GM12878 (cell line): ENCODE data around the gene ETNK1. TPM values are rescaled to one million over a fixed set of nuclear protein-coding genes. Genes with fewer than 3 reads are reported as not detected.

Experiments
- ATAC-seq: fragments of 200-7000 bp; cut with Tn5 transposase; 3 replicates; pipeline ENCODE4 v1.9.1; 2020; ENCODE audit warnings: mild to moderate bottlenecking, moderate library complexity
- BruUV-seq: library from RNA; stranded (reverse); fragments of 400-500 nt; replicated peaks from 2 replicates; lab custom pipeline; 2021; lab: Mats Ljungman, UMichigan
- CTCF ChIA-PET: fragments of 300-600 bp; sonication (Branson Sonifier 250); formaldehyde crosslinking; extraction: SDS; loops from one replicate; lab custom pipeline; 2021; ENCODE audit warnings: inconsistent platforms; lab: Yijun Ruan, JAX
- POLR2A ChIA-PET: fragments of 350-600 bp; formaldehyde crosslinking; extraction: SDS; loops from one replicate; lab custom pipeline; 2021; ENCODE audit warnings: inconsistent platforms; lab: Charles Lee
- RAD21 ChIA-PET: fragments of 300-600 bp; sonication (Branson Sonifier 250); formaldehyde crosslinking; loops from one replicate; lab custom pipeline; 2023; ENCODE audit warnings: antibody characterized with exemption; ENCODE audit not compliant: unreplicated experiment; lab: Charles Lee
- SMC1A ChIA-PET: fragments of 300-600 bp; sonication (Branson Sonifier 250); formaldehyde crosslinking; loops from one replicate; lab custom pipeline; 2023; ENCODE audit not compliant: unreplicated experiment, uncharacterized antibody; lab: Charles Lee
- DNase-seq: peaks from one replicate; pipeline ENCODE4 v3.0.0-alpha.2; 2011; ENCODE audit warnings: low read depth, low spot score
- FAIRE-seq: peaks from 3 replicates; lab custom pipeline; 2011; peaks lifted over from hg19 to GRCh38; lab: Jason Lieb, UNC
- H2AFZ ChIP-seq: 2 replicates; pipeline ENCODE4 v1.6.0; 2011; ENCODE audit warnings: low read depth, low read length, control low read depth; ENCODE audit not compliant: control insufficient read depth
- H3K27ac ChIP-seq: 2 replicates; pipeline ENCODE4 v1.5.1; 2011; ENCODE audit warnings: control low read depth; ENCODE audit not compliant: control insufficient read depth, insufficient read depth
- H3K27me3 ChIP-seq, 2 experiments: replicated peaks in 1 of 2; 2 replicates each; pipeline versions ENCODE4 v1.6.0 to v1.6.1; 2011; ENCODE audit warnings: low read length in 1 of 2; ENCODE audit not compliant: control insufficient read depth in 2 of 2, insufficient read depth in 2 of 2
- H3K36me3 ChIP-seq, 2 experiments: 2 replicates each; pipeline ENCODE4 v1.5.1; 2011; ENCODE audit warnings: low read length in 1 of 2; ENCODE audit not compliant: control insufficient read depth in 2 of 2, insufficient read depth in 2 of 2
- H3K4me1 ChIP-seq: 2 replicates; pipeline ENCODE4 v1.6.1; 2011; ENCODE audit warnings: mild to moderate bottlenecking, low read length, moderate library complexity, mixed read lengths; ENCODE audit not compliant: control insufficient read depth, insufficient read depth
- H3K4me2 ChIP-seq: 2 replicates; pipeline ENCODE4 v1.6.0; 2011; ENCODE audit warnings: control low read depth; ENCODE audit not compliant: control insufficient read depth, insufficient read depth
- H3K4me3 ChIP-seq: fragments of 200-600 bp; sonication (generic); 2 replicates; pipeline ENCODE4 v1.5.1; 2016
- H3K79me2 ChIP-seq: 2 replicates; pipeline ENCODE4 v1.6.0; 2011; ENCODE audit warnings: low read length; ENCODE audit not compliant: control insufficient read depth, insufficient read depth
- H3K9ac ChIP-seq: 2 replicates; pipeline ENCODE4 v1.8.0; 2011; ENCODE audit warnings: low read length, control low read depth, mixed read lengths; ENCODE audit not compliant: control insufficient read depth, insufficient read depth
- H3K9me3 ChIP-seq: replicated peaks from 3 replicates; pipeline ENCODE4 v1.5.1; 2011; ENCODE audit warnings: mild to moderate bottlenecking, low read length; ENCODE audit not compliant: control insufficient read depth, insufficient read depth
- H4K20me1 ChIP-seq: 2 replicates; pipeline ENCODE4 v1.6.0; 2011; ENCODE audit not compliant: control insufficient read depth, insufficient read depth
- IRF3 ChIP-seq: fragments of 450-650 bp; IDR thresholded peaks from 2 replicates; pipeline ENCODE4 v1.6.1; 2014; ENCODE audit warnings: mild to moderate bottlenecking
- MAX ChIP-seq: IDR thresholded peaks from 2 replicates; pipeline ENCODE4 v1.6.1; 2012; ENCODE audit warnings: low read depth, low read length, improper control_type of control experiment
- MTA2 ChIP-seq: fragments of 450-650 bp; IDR thresholded peaks from 2 replicates; pipeline ENCODE4 v1.6.1; 2016; ENCODE audit warnings: low read depth, mild to moderate bottlenecking, moderate library complexity
- NR2F1 ChIP-seq: fragments of 450-650 bp; conservative IDR thresholded peaks from 2 replicates; pipeline ENCODE4 v1.6.1; 2017; ENCODE audit warnings: mild to moderate bottlenecking
- NRF1 ChIP-seq: conservative IDR thresholded peaks from 2 replicates; pipeline ENCODE4 v1.6.1; 2011; ENCODE audit warnings: mild to moderate bottlenecking, low read depth, low read length, improper control_type of control experiment
- RFX5 ChIP-seq: IDR thresholded peaks from 2 replicates; pipeline ENCODE4 v1.6.1; 2011; ENCODE audit warnings: low read depth, low read length, improper control_type of control experiment
- SREBF2 ChIP-seq: IDR thresholded peaks from 2 replicates; pipeline ENCODE4 v1.6.1; 2012; ENCODE audit warnings: mild to moderate bottlenecking, low read length
- USF1 ChIP-seq: IDR thresholded peaks from 2 replicates; pipeline ENCODE4 v1.6.1; 2011; ENCODE audit warnings: borderline replicate concordance, low read depth, mild to moderate bottlenecking, moderate library complexity, mixed read lengths, low read length; ENCODE audit not compliant: insufficient read depth; ENCODE audit errors: extremely low read length
- USF2 ChIP-seq: IDR thresholded peaks from 2 replicates; pipeline ENCODE4 v1.6.1; 2011; ENCODE audit warnings: low read depth, low read length, improper control_type of control experiment, borderline replicate concordance
- YY1 ChIP-seq: IDR thresholded peaks from 2 replicates; pipeline ENCODE4 v1.6.1; 2011; ENCODE audit warnings: low read depth, mild to moderate bottlenecking, low read length
- ZBTB33 ChIP-seq: fragments of 450-650 bp; IDR thresholded peaks from 2 replicates; pipeline ENCODE4 v1.6.1; 2017; ENCODE audit warnings: mild to moderate bottlenecking
- ZBTB4 ChIP-seq: fragments of 450-650 bp; formaldehyde crosslinking; IDR thresholded peaks from 2 replicates; pipeline ENCODE4 v1.4.0; 2022; ENCODE audit warnings: mild to moderate bottlenecking, moderate library complexity
- ZNF622 ChIP-seq: fragments of 450-650 bp; IDR thresholded peaks from 2 replicates; pipeline ENCODE4 v1.6.1; 2017; ENCODE audit warnings: mild to moderate bottlenecking, inconsistent platforms
- WGBS: methylation state at CpG from one replicate; pipeline ENCODE4 v1.1.6; 2016; ENCODE audit warnings: low lambda C conversion rate; ENCODE audit not compliant: insufficient replicate concordance, insufficient coverage; ENCODE audit errors: missing lambda C conversion rate; 5-methylcytosine and 5-hydroxymethylcytosine counted together
- in situ Hi-C: fragments of 300-500 bp; cut with MboI; formaldehyde crosslinking; loops from 9 replicates; pipeline ENCODE4 v1.14.3; 2018; ENCODE audit warnings: mixed read lengths
- intact Hi-C: fragments of 100-400 bp; cut with micrococcal nuclease; formaldehyde crosslinking; loops from one replicate; pipeline ENCODE4 v1.14.2; 2022; ENCODE audit not compliant: unreplicated experiment
- polyA plus RNA-seq, 11 experiments: library from polyadenylated mRNA; depleted of rRNA in 4 of 11; unstranded in 6 of 11; stranded (reverse) in 5 of 11; fragments of >200 nt; fragmentation: Nextera tagmentation in 4 of 11; fragmentation: Illumina TruSeq in 1 of 11; extraction: Ambion mirVana in 4 of 11; extraction: Trizol in 1 of 11; gene quantifications; 1 replicate in 1 of 11; 2 replicates in 10 of 11; pipeline versions ENCODE4 v1.2.1 to v1.2.3, GENCODE V29; 2011 to 2016; ENCODE audit warnings: inconsistent platforms in 2 of 11, missing spikeins in 2 of 11, low read depth in 1 of 11
- total RNA-seq, 4 experiments: library from RNA; depleted of rRNA in 3 of 4; stranded (reverse); fragments of >200 nt in 3 of 4; fragmentation: Illumina TruSeq in 1 of 4; extraction: Trizol in 1 of 4; gene quantifications; 2 replicates each; pipeline versions ENCODE4 v1.2.1 to v1.2.3, GENCODE V29; 2013 to 2021

The ETNK1 gene
- total and polyA plus RNA-seq, 10 of the 15 experiments (the other 5 are each of a cell fraction or from before 2014, with no cell fraction given), result 12.3 to 69.4 (median 34.2) TPM

GRCh38 chr12:22729957-22730443 is 105.0 kb downstream of the ETNK1 start:
- no peak for DNase-seq
- ATAC-seq, result peak; percentile 53
- TF ChIP-seq USF1 (no peak), USF2 (no peak), SREBF2 (no peak), ZBTB33 (no peak), YY1 (no peak), ZBTB4 (CRISPR knock-in tag) (no peak), ZNF622 (no peak), RFX5 (no peak), MTA2 (no peak), IRF3 (no peak), MAX (no peak), NR2F1 (no peak), NRF1 (no peak)
- TF ChIP-seq, all 136 proteins: peak for 0
- H3K79me2 ChIP-seq, result no peaks in the 10 kb centered on the region
- no peaks in the 10 kb centered on the region; the same call in 1 of the 2 replicates for H3K4me1 ChIP-seq
- no peak for FAIRE-seq
- H3K4me2 ChIP-seq, result no peak overlapping the region
- 38% methylated on average over 3 of the region's 3 CpGs for WGBS
- POLR2A ChIA-PET, result interaction anchor here (0.5 to 0.6 kb wide), 2 partner anchors 19 to 505 kb away, joined by 3 to 4 read pairs; no protein-coding TSS in a partner anchor
- intact Hi-C loops (no loop called here), in situ Hi-C loops (no loop called here)
- CTCF ChIA-PET, result interaction anchor here (1.3 kb wide), 1 partner anchor 43 kb away, joined by 3 read pairs; no protein-coding TSS in a partner anchor
- H2AFZ ChIP-seq, result no peak overlapping the region
- no peak overlapping the region for H3K27ac ChIP-seq
- H3K36me3 ChIP-seq, result no peaks in the 10 kb centered on the region
- H4K20me1 ChIP-seq, result no peaks in the 10 kb centered on the region
- H3K27me3 ChIP-seq, result no peaks in the 10 kb centered on the region
- SMC1A ChIA-PET, result interaction anchor here (1.0 kb wide), 1 partner anchor 38 kb away, joined by 3 read pairs; no protein-coding TSS in a partner anchor
- RAD21 ChIA-PET, result interaction anchor here (0.6 to 0.9 kb wide), 2 partner anchors 58 to 79 kb away, joined by 3 read pairs; no protein-coding TSS in a partner anchor
- no peak overlapping the region for H3K9ac ChIP-seq
- H3K4me3 ChIP-seq, result no peak overlapping the region
- BruUV-seq, result no TSS peak
- H3K9me3 ChIP-seq, result no peaks in the 10 kb centered on the region
